HEK293 (cell line): ENCODE data around the gene SERINC5.

Source experiments
- CTCF ChIA-PET: fragments of 350-600 bp; formaldehyde crosslinking; extraction: SDS; loops from one replicate; lab custom pipeline; 2021; ENCODE audit warnings: antibody characterized with exemption; lab: Yijun Ruan, JAX
- POLR2A ChIA-PET: fragments of 300-600 bp; formaldehyde crosslinking; extraction: SDS; loops from one replicate; lab custom pipeline; 2020; ENCODE audit warnings: antibody characterized with exemption, inconsistent platforms; lab: Yijun Ruan, JAX
- H3K27ac ChIP-seq: fragments of 200-500 bp; sonication (Bioruptor generic); 2 replicates; pipeline ENCODE4 v1.5.1; 2014; ENCODE audit warnings: low read depth, low read length, control low read depth, inconsistent platforms; ENCODE audit errors: extremely low read depth
- H3K36me3 ChIP-seq, 2 experiments: fragments of 200-500 bp in 1 of 2; sonication (Bioruptor generic) in 1 of 2; 1 replicate in 1 of 2; 2 replicates in 1 of 2; pipeline ENCODE4 v1.5.1; 2014 to 2017; ENCODE audit warnings: inconsistent platforms in 2 of 2, low read length in 2 of 2; ENCODE audit not compliant: control insufficient read depth in 2 of 2, insufficient read depth in 1 of 2
- H3K4me1 ChIP-seq: fragments of 200-500 bp; sonication (Bioruptor generic); 2 replicates; pipeline ENCODE4 v1.5.1; 2014; ENCODE audit warnings: mild to moderate bottlenecking, low read length, inconsistent platforms; ENCODE audit not compliant: control insufficient read depth, insufficient read depth
- H3K4me3 ChIP-seq: 2 replicates; pipeline ENCODE4 v1.5.1; 2011; ENCODE audit warnings: low read depth, mild to moderate bottlenecking, control low read depth, low read length, moderate library complexity
- H3K9me3 ChIP-seq: fragments of 200-500 bp; sonication (Bioruptor generic); 2 replicates; pipeline ENCODE4 v1.5.1; 2014; ENCODE audit warnings: low read depth, low read length, inconsistent platforms; ENCODE audit not compliant: control insufficient read depth, insufficient read depth
- ELK4 ChIP-seq: IDR thresholded peaks from 2 replicates; pipeline ENCODE4 v1.6.1; 2011; ENCODE audit warnings: mild to moderate bottlenecking, low read depth, low read length, borderline replicate concordance
- KLF9 ChIP-seq: fragments of 450-650 bp; formaldehyde crosslinking; IDR thresholded peaks from 2 replicates; pipeline ENCODE4 v1.5.1; 2016; ENCODE audit warnings: missing biosample characterization, missing genetic modification characterization, low read depth
- PRDM4 ChIP-seq: fragments of 450-650 bp; formaldehyde crosslinking; IDR thresholded peaks from 2 replicates; pipeline ENCODE4 v1.5.1; 2017; ENCODE audit warnings: missing biosample characterization, missing genetic modification characterization
- SP3 ChIP-seq: fragments of 450-650 bp; formaldehyde crosslinking; IDR thresholded peaks from 2 replicates; pipeline ENCODE4 v1.5.1; 2016; ENCODE audit warnings: missing biosample characterization, missing genetic modification characterization
- ZBTB8A ChIP-seq: fragments of 450-650 bp; formaldehyde crosslinking; IDR thresholded peaks from 2 replicates; pipeline ENCODE4 v1.5.1; 2016; ENCODE audit warnings: missing biosample characterization, missing genetic modification characterization
- ZNF19 ChIP-seq: fragments of 450-650 bp; formaldehyde crosslinking; IDR thresholded peaks from 2 replicates; pipeline ENCODE4; 2016; ENCODE audit warnings: missing biosample characterization, missing genetic modification characterization, low read depth
- ZNF239 ChIP-seq: fragments of 450-650 bp; formaldehyde crosslinking; IDR thresholded peaks from 2 replicates; pipeline ENCODE4 v1.5.1; 2016; ENCODE audit warnings: missing biosample characterization, missing genetic modification characterization
- ZNF26 ChIP-seq: fragments of 450-650 bp; formaldehyde crosslinking; IDR thresholded peaks from 2 replicates; pipeline ENCODE4 v1.5.1; 2016; ENCODE audit warnings: missing biosample characterization, missing genetic modification characterization
- ZNF391 ChIP-seq: fragments of 450-650 bp; formaldehyde crosslinking; IDR thresholded peaks from 2 replicates; pipeline ENCODE4 v1.5.1; 2016; ENCODE audit warnings: low read depth, missing biosample characterization, missing genetic modification characterization, borderline replicate concordance
- ZNF449 ChIP-seq: fragments of 450-650 bp; formaldehyde crosslinking; IDR thresholded peaks from 2 replicates; pipeline ENCODE4 v1.5.1; 2017; ENCODE audit warnings: missing biosample characterization, mild to moderate bottlenecking, missing genetic modification characterization, moderate library complexity
- ZNF473 ChIP-seq: fragments of 450-650 bp; formaldehyde crosslinking; IDR thresholded peaks from 2 replicates; pipeline ENCODE4 v1.5.1; 2017; ENCODE audit warnings: missing biosample characterization, missing genetic modification characterization
- ZNF664 ChIP-seq: fragments of 450-650 bp; formaldehyde crosslinking; IDR thresholded peaks from 2 replicates; pipeline ENCODE4 v1.5.1; 2016; ENCODE audit warnings: missing biosample characterization, missing genetic modification characterization
- ZNF704 ChIP-seq: fragments of 450-650 bp; formaldehyde crosslinking; IDR thresholded peaks from 2 replicates; pipeline ENCODE4 v1.5.1; 2016; ENCODE audit warnings: missing biosample characterization, missing genetic modification characterization
- ZNF776 ChIP-seq: fragments of 450-650 bp; formaldehyde crosslinking; IDR thresholded peaks from 2 replicates; pipeline ENCODE4 v1.5.0; 2017; ENCODE audit warnings: missing biosample characterization, missing genetic modification characterization, borderline replicate concordance

SERINC5 gene

GRCh38 chr5:80296121-80296520 lies 40.3 kb upstream of the SERINC5 start (continued):
- no peak for TF ChIP-seq ZNF704 (tag by site-specific recombination)
- TF ChIP-seq ZNF19 (tag by site-specific recombination): no peak
- TF ChIP-seq ELK4: no peak
- no peak for TF ChIP-seq ZNF664 (tag by site-specific recombination)
- no peak for TF ChIP-seq SP3 (tag by site-specific recombination)

- Histone ChIP-seq H3K27ac (no peak overlapping the region), H3K9me3 (no peaks in the 10 kb centered on the region), H3K4me1 (no peaks in the 10 kb centered on the region), H3K36me3 (no peaks in the 10 kb centered on the region), H3K4me3 (no peak overlapping the region)
- TF ChIP-seq ZNF449 (tag by site-specific recombination): no peak
- TF ChIP-seq PRDM4: no peak
- no peak for TF ChIP-seq ZNF26 (tag by site-specific recombination)
- TF ChIP-seq ZNF776: no peak
- TF ChIP-seq ZNF19 (tag by site-specific recombination): no peak
- ChIA-PET POLR2A (no interaction called here), CTCF (interaction anchor here (0.6 kb wide), 1 partner anchor 29 kb away, joined by 3 read pairs; no protein-coding TSS in a partner anchor)
These were observed 35.9 kb upstream of the SERINC5 start for GRCh38 chr5:80291761-80292160.

- no peaks in the 10 kb centered on the region for H3K36me3 ChIP-seq
- H3K27ac ChIP-seq: no peak overlapping the region
- CTCF ChIA-PET: interaction anchor here (2.4 kb wide), 1 partner anchor 198 kb away, joined by 6 read pairs; no protein-coding TSS in a partner anchor
- no peak overlapping the region for H3K4me3 ChIP-seq
- H3K9me3 ChIP-seq: no peaks in the 10 kb centered on the region
- TF ChIP-seq ZNF391 (tag by site-specific recombination) (no peak), ZNF473 (tag by site-specific recombination) (no peak), KLF9 (no peak), ZBTB8A (tag by site-specific recombination) (no peak), ZNF239 (tag by site-specific recombination) (no peak)
- no peaks in the 10 kb centered on the region for H3K4me1 ChIP-seq
- POLR2A ChIA-PET: no interaction called here
These were observed 33.5 kb upstream of the SERINC5 start for GRCh38 chr5:80289320-80289719.
